Measurements from ENCODE around the gene MMAB. TPM values are rescaled to one million over a fixed set of nuclear protein-coding genes. Genes with fewer than 3 reads are reported as not detected.

Gene MMAB
- total RNA-seq, 4 donors from 2014 or later, result 4.4 to 18.7 (median 11.9) TPM

GRCh38 chr12:109554761-109555160 is 18.5 kb downstream of the MMAB start:
- DNase-seq, result no peak
- Histone ChIP-seq H3K9me3 (no peaks in the 10 kb centered on the region), H3K27me3 (peaks cover 37% of the 10 kb centered on the region), H3K4me1 (peaks cover 0 to 11% (median 3%) of the 10 kb centered on the region in 4 donors), H3K4me3 (no peak overlapping the region), H3K36me3 (no peaks in the 10 kb centered on the region), H3K27ac (no peak overlapping the region)
- 65% methylated on average over 6 of the region's 6 CpGs; no CpG with 5 or more reads in 1 of the 2 donors for WGBS, 2 donors (ENCODE audit: low coverage in 1 of 2)
- in situ Hi-C loops (cut with MboI; ENCODE audit: low pct_ligation_motif_present in 1 of 4, low pct_unique_long_range_greater_than_20kb in 1 of 4, low sequenced_read_pairs in 3 of 4), result no loop called here
- TF ChIP-seq POLR2A (IDR thresholded peaks at IDR 0.05) (no peak), CTCF (IDR thresholded peaks at IDR 0.05) (no peak), POLR2AphosphoS5 (IDR thresholded peaks at IDR 0.05) (no peak), EP300 (IDR thresholded peaks at IDR 0.05; ENCODE audit: low read depth) (no peak)
- intact Hi-C loops (cut with DNase I; ENCODE audit: low total_unique reads), result no loop called here

- H3K9me3 ChIP-seq, result no peaks in the 10 kb centered on the region
- H3K4me1 ChIP-seq, result peaks cover 0 to 10% (median 3%) of the 10 kb centered on the region in 4 donors
- intact Hi-C loops (cut with DNase I; ENCODE audit: low total_unique reads) (no loop called here), in situ Hi-C loops (cut with MboI; ENCODE audit: low pct_ligation_motif_present in 1 of 4, low pct_unique_long_range_greater_than_20kb in 1 of 4, low sequenced_read_pairs in 3 of 4) (no loop called here)
- WGBS, 2 donors (ENCODE audit: low coverage in 1 of 2), result 46 to 56% methylated on average over 7 to 12 of the region's 16 CpGs
- H3K4me3 ChIP-seq, result no peak overlapping the region
- TF ChIP-seq POLR2A (IDR thresholded peaks at IDR 0.05), result no peak
- no peak for TF ChIP-seq CTCF (IDR thresholded peaks at IDR 0.05)
- no peak for TF ChIP-seq EP300 (IDR thresholded peaks at IDR 0.05; ENCODE audit: low read depth)
- no peak for TF ChIP-seq POLR2AphosphoS5 (IDR thresholded peaks at IDR 0.05)
- H3K36me3 ChIP-seq, result no peaks in the 10 kb centered on the region
- peaks cover 44% of the 10 kb centered on the region for H3K27me3 ChIP-seq
- H3K27ac ChIP-seq, result no peak overlapping the region
- DNase-seq, result no peak
These were observed 19.3 kb downstream of the MMAB start for GRCh38 chr12:109553906-109554500.

GRCh38 chr12:109553483-109553882 is 19.8 kb downstream of the MMAB start:
- no peak for DNase-seq
- intact Hi-C loops (cut with DNase I; ENCODE audit: low total_unique reads) (no loop called here), in situ Hi-C loops (cut with MboI; ENCODE audit: low pct_ligation_motif_present in 1 of 4, low pct_unique_long_range_greater_than_20kb in 1 of 4, low sequenced_read_pairs in 3 of 4) (no loop called here)
- H3K9me3 ChIP-seq, result no peaks in the 10 kb centered on the region
- H3K27me3 ChIP-seq, result peaks cover 50% of the 10 kb centered on the region
- no peak overlapping the region for H3K27ac ChIP-seq
- peaks cover 0 to 6% (median 3%) of the 10 kb centered on the region in 4 donors for H3K4me1 ChIP-seq
- TF ChIP-seq CTCF (IDR thresholded peaks at IDR 0.05), result no peak
- no peak for TF ChIP-seq POLR2A (IDR thresholded peaks at IDR 0.05)
- no peak for TF ChIP-seq EP300 (IDR thresholded peaks at IDR 0.05; ENCODE audit: low read depth)
- TF ChIP-seq POLR2AphosphoS5 (IDR thresholded peaks at IDR 0.05), result no peak
- no peaks in the 10 kb centered on the region for H3K36me3 ChIP-seq
- no peak overlapping the region for H3K4me3 ChIP-seq
- 55 to 82% methylated on average over 6 to 7 of the region's 7 CpGs for WGBS, 2 donors (ENCODE audit: low coverage in 1 of 2)

- TF ChIP-seq EP300 (IDR thresholded peaks at IDR 0.05; ENCODE audit: low read depth), result no peak
- no peak for TF ChIP-seq POLR2AphosphoS5 (IDR thresholded peaks at IDR 0.05)
- no peak for TF ChIP-seq CTCF (IDR thresholded peaks at IDR 0.05)
- no peak for TF ChIP-seq POLR2A (IDR thresholded peaks at IDR 0.05)
- no peak for DNase-seq
- peaks cover 55% of the 10 kb centered on the region for H3K27me3 ChIP-seq
- no peak overlapping the region for H3K4me3 ChIP-seq
- WGBS, 2 donors (ENCODE audit: low coverage in 1 of 2), result 65% methylated on average over 4 of the region's 4 CpGs; no CpG with 5 or more reads in 1 of the 2 donors
- H3K27ac ChIP-seq, result no peak overlapping the region
- no peaks in the 10 kb centered on the region for H3K9me3 ChIP-seq
- peaks cover 0 to 2% (median 0%) of the 10 kb centered on the region in 4 donors for H3K4me1 ChIP-seq
- intact Hi-C loops (cut with DNase I; ENCODE audit: low total_unique reads), result no loop called here
- in situ Hi-C loops (cut with MboI; ENCODE audit: low pct_ligation_motif_present in 1 of 4, low pct_unique_long_range_greater_than_20kb in 1 of 4, low sequenced_read_pairs in 3 of 4), result no loop called here
- no peaks in the 10 kb centered on the region for H3K36me3 ChIP-seq
These were observed 20.3 kb downstream of the MMAB start for GRCh38 chr12:109552971-109553370.

All from transverse colon (tissue), 4 donors.